NCI-H748 (cell line): Measurements from ENCODE around the gene SH2B3.
"Not testable (repeated sequence)": the region's sequence is repeated elsewhere in the genome, so short reads cannot be mapped to it uniquely, and the experiment has no call there.

ENCODE experiments used
- DNase-seq: peaks from one replicate; lab custom pipeline; 2025; ENCODE audit not compliant: unreplicated experiment; lab: John Stamatoyannopoulos, UW

The SH2B3 gene

GRCh38 chr12:111386885-111387284 is 18.8 kb upstream of the SH2B3 start:
- peak; percentile 18 for DNase-seq

GRCh38 chr12:111387747-111388323 is 17.9 kb upstream of the SH2B3 start:
- no peak for DNase-seq

GRCh38 chr12:111389635-111390034 is 16.1 kb upstream of the SH2B3 start:
- DNase-seq = no peak

- no peak for DNase-seq
Observed at GRCh38 chr12:111390910-111391309, 14.8 kb upstream of the SH2B3 start.

- no peak for DNase-seq
Observed at GRCh38 chr12:111393700-111394300, 11.9 kb upstream of the SH2B3 start.

GRCh38 chr12:111394480-111394879 is 11.2 kb upstream of the SH2B3 start:
- no peak for DNase-seq

- DNase-seq = no peak
Observed at GRCh38 chr12:111395336-111396187, 10.2 kb upstream of the SH2B3 start.

- not testable (repeated sequence) for DNase-seq
Observed at GRCh38 chr12:111396271-111396670, 9.5 kb upstream of the SH2B3 start.

GRCh38 chr12:111396726-111397445 is 8.8 kb upstream of the SH2B3 start:
- peak; percentile 71 for DNase-seq

GRCh38 chr12:111398530-111398929 is 7.2 kb upstream of the SH2B3 start:
- no peak for DNase-seq

GRCh38 chr12:111399741-111400404 is 5.8 kb upstream of the SH2B3 start:
- DNase-seq = not testable (repeated sequence)

- DNase-seq = no peak
Observed at GRCh38 chr12:111401167-111401605, 4.5 kb upstream of the SH2B3 start.

- DNase-seq = not testable (repeated sequence)
Observed at GRCh38 chr12:111402490-111402824, 3.3 kb upstream of the SH2B3 start.

GRCh38 chr12:111404362-111405148 is 1.2 kb upstream of the SH2B3 start:
- no peak for DNase-seq

- peak; percentile 95 for DNase-seq
Observed at GRCh38 chr12:111405149-111405858, 419 bp upstream of the SH2B3 start.

- DNase-seq = no peak
Observed at GRCh38 chr12:111406474-111407376, 1.0 kb downstream of the SH2B3 start.

GRCh38 chr12:111407377-111408115 is 1.8 kb downstream of the SH2B3 start:
- no peak for DNase-seq

GRCh38 chr12:111408116-111408440 is 2.4 kb downstream of the SH2B3 start:
- DNase-seq = no peak
